HL-60 (cell line): ENCODE measurements around the gene ST6GAL1.
"Not testable (repeated sequence)": the region's sequence is repeated elsewhere in the genome, so short reads cannot be mapped to it uniquely, and the experiment has no call there.

Source experiments
- DNase-seq, 2 experiments: peaks; one replicate each; pipeline ENCODE4 v3.0.0-alpha.2; 2010 to 2020; ENCODE audit warnings: low read depth in 1 of 2, low spot score in 1 of 2
- H3K27ac ChIP-seq: fragments of 250-450 bp; sonication (Bioruptor Pico); replicated peaks from 2 replicates; pipeline ENCODE4 v1.5.1; 2020; ENCODE audit warnings: mild to moderate bottlenecking, moderate library complexity
- H3K27me3 ChIP-seq: fragments of 250-450 bp; sonication (Bioruptor Pico); 2 replicates; pipeline ENCODE4 v1.5.1; 2021; ENCODE audit warnings: mild to moderate bottlenecking, moderate library complexity; ENCODE audit not compliant: insufficient read depth, poor library complexity, severe bottlenecking
- H3K4me3 ChIP-seq: replicated peaks from 2 replicates; pipeline ENCODE4 v1.5.1; 2011; ENCODE audit warnings: mild to moderate bottlenecking, control low read depth, low read length; ENCODE audit not compliant: insufficient read depth
- CTCF ChIP-seq: IDR thresholded peaks from one replicate; pipeline ENCODE4 v1.5.1; 2011; ENCODE audit warnings: low read length, control low read depth, inconsistent platforms; ENCODE audit not compliant: insufficient read depth
- GABPA ChIP-seq: IDR thresholded peaks from 2 replicates; pipeline ENCODE4 v1.6.1; 2012; ENCODE audit warnings: low read depth
- POLR2AphosphoS5 ChIP-seq: IDR thresholded peaks from 2 replicates; pipeline ENCODE4 v1.6.1; 2012; ENCODE audit warnings: low read depth
- SPI1 ChIP-seq: IDR thresholded peaks from 2 replicates; pipeline ENCODE4 v1.6.1; 2012; ENCODE audit warnings: low read depth, mild to moderate bottlenecking, borderline replicate concordance
- TF ChIP-seq, protein P1 (sequence below): IDR thresholded peaks from 2 replicates; pipeline ENCODE4 v1.6.1; 2012; ENCODE audit warnings: low read depth; ENCODE audit not compliant: insufficient replicate concordance

The ST6GAL1 gene

DNA sequence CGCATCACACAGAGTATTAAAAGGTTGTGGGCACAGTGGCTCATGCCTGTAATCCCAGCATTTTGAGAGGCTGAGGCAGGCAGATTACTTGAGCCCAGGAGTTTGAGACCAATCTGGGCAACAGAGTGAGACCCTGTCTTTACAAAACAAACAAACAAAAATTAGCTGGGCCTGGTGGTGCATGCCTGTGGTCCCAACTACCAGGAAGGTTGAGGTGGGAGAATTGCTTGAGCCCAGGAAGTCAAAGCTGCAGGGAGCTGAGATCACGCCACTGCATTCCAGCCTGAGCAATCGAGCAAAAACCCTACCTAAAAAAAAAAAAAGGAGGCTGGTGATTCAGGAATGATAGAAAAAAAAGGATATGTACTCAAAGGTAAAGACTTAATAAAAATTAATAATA is 28.2 kb upstream of the ST6GAL1 start:
- Histone ChIP-seq H3K27ac (no peak overlapping the region), H3K27me3 (no peaks in the 10 kb centered on the region), H3K4me3 (no peak overlapping the region)
- TF ChIP-seq, protein P1, sequence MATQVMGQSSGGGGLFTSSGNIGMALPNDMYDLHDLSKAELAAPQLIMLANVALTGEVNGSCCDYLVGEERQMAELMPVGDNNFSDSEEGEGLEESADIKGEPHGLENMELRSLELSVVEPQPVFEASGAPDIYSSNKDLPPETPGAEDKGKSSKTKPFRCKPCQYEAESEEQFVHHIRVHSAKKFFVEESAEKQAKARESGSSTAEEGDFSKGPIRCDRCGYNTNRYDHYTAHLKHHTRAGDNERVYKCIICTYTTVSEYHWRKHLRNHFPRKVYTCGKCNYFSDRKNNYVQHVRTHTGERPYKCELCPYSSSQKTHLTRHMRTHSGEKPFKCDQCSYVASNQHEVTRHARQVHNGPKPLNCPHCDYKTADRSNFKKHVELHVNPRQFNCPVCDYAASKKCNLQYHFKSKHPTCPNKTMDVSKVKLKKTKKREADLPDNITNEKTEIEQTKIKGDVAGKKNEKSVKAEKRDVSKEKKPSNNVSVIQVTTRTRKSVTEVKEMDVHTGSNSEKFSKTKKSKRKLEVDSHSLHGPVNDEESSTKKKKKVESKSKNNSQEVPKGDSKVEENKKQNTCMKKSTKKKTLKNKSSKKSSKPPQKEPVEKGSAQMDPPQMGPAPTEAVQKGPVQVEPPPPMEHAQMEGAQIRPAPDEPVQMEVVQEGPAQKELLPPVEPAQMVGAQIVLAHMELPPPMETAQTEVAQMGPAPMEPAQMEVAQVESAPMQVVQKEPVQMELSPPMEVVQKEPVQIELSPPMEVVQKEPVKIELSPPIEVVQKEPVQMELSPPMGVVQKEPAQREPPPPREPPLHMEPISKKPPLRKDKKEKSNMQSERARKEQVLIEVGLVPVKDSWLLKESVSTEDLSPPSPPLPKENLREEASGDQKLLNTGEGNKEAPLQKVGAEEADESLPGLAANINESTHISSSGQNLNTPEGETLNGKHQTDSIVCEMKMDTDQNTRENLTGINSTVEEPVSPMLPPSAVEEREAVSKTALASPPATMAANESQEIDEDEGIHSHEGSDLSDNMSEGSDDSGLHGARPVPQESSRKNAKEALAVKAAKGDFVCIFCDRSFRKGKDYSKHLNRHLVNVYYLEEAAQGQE: no peak
- TF ChIP-seq POLR2AphosphoS5: no peak
- TF ChIP-seq CTCF: no peak
- TF ChIP-seq GABPA: no peak
- TF ChIP-seq SPI1: no peak
- DNase-seq: no peak

DNA sequence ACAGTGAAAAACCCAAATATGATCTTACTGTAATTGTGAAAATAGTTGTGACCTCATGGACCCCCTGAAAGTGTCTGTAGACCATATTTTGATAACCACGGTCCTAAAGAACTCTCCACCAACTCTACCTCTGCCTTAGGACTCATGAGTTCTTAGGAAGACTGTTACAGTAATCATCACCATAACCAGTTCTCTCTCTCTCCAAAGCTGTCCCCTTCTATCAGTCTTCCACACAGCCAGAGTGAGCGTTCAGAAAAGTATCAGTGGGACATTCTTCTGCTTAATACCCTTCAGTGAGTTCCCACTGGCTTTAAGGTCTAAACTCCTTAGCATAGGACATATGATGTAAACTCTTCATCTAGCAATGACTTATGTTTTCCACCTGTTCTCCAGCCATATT is 27.6 kb upstream of the ST6GAL1 start:
- TF ChIP-seq SPI1 (no peak), POLR2AphosphoS5 (no peak), CTCF (no peak), GABPA (no peak)
- TF ChIP-seq, protein P1: no peak
- Histone ChIP-seq H3K4me3 (no peak overlapping the region), H3K27ac (no peak overlapping the region), H3K27me3 (no peaks in the 10 kb centered on the region)
- DNase-seq: no peak

DNA sequence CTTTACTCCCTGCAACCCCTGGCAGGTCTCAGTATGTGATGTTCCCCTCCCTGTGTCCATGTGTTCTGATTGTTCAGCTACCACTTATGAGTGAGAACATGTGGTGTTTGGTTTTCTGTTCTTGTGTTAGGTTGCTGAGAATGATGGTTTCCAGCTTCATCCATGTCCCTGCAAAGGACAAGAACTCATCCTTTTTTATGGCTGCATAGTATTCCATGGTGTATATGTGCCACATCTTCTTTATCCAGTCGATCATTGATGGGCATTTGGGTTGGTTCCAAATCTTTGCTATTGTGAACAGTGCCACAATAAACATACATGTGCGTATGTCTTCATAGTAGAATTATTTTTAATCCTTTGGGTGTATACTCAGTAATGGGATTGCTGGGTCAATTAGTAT is 26.6 kb upstream of the ST6GAL1 start:
- H3K4me3 ChIP-seq, H3K27ac ChIP-seq, DNase-seq, H3K27me3 ChIP-seq: not testable (repeated sequence)

GRCh38 chr3:186907075-186907474 is 23.3 kb upstream of the ST6GAL1 start:
- not testable (repeated sequence) for H3K27ac ChIP-seq, H3K27me3 ChIP-seq, H3K4me3 ChIP-seq, DNase-seq

- H3K4me3 ChIP-seq: no peak overlapping the region
- TF ChIP-seq CTCF (no peak), SPI1 (no peak), POLR2AphosphoS5 (no peak), GABPA (no peak)
- TF ChIP-seq, protein P1: no peak
- DNase-seq: no peak
- no peak overlapping the region for H3K27ac ChIP-seq
- H3K27me3 ChIP-seq: no peaks in the 10 kb centered on the region
Measured at GRCh38 chr3:186909078-186909853, 21.1 kb upstream of the ST6GAL1 start.
